VCaP (cell line): ENCODE data around the gene PGF.

Source experiments
- H3K27ac ChIP-seq: fragments of 450-650 bp; 2 replicates; pipeline ENCODE4 v1.5.1; 2017
- CTCF ChIP-seq: fragments of 450-650 bp; conservative IDR thresholded peaks from 2 replicates; pipeline ENCODE4 v1.5.1; 2017; ENCODE audit warnings: mild to moderate bottlenecking, moderate library complexity

The PGF gene

GRCh38 chr14:74968811-74969210 is 13.4 kb upstream of the PGF start:
- no peak for TF ChIP-seq CTCF
- no peak overlapping the region for H3K27ac ChIP-seq

- TF ChIP-seq CTCF: no peak
- no peak overlapping the region for H3K27ac ChIP-seq
Observed at GRCh38 chr14:74965486-74966153, 10.2 kb upstream of the PGF start.

GRCh38 chr14:74964787-74965485 is 9.5 kb upstream of the PGF start:
- TF ChIP-seq CTCF: no peak
- no peak overlapping the region for H3K27ac ChIP-seq

- no peak for TF ChIP-seq CTCF
- no peak overlapping the region for H3K27ac ChIP-seq
Observed at GRCh38 chr14:74963705-74964271, 8.4 kb upstream of the PGF start.

GRCh38 chr14:74963178-74963704 is 7.8 kb upstream of the PGF start:
- TF ChIP-seq CTCF: no peak
- H3K27ac ChIP-seq: no peak overlapping the region

- H3K27ac ChIP-seq: no peak overlapping the region
- no peak for TF ChIP-seq CTCF
Observed at GRCh38 chr14:74962493-74962892, 7.1 kb upstream of the PGF start.

GRCh38 chr14:74962046-74962445 is 6.6 kb upstream of the PGF start:
- TF ChIP-seq CTCF: no peak
- no peak overlapping the region for H3K27ac ChIP-seq
